GM18909 (cell line): Measurements from ENCODE around the gene TAT.

Experiments
- ATAC-seq: cut with Tn5 transposase; IDR thresholded peaks from one replicate; pipeline ENCODE4 v1.9.1; 2021; ENCODE audit warnings: mild to moderate bottlenecking; ENCODE audit not compliant: unreplicated experiment, poor library complexity

Gene TAT

DNA sequence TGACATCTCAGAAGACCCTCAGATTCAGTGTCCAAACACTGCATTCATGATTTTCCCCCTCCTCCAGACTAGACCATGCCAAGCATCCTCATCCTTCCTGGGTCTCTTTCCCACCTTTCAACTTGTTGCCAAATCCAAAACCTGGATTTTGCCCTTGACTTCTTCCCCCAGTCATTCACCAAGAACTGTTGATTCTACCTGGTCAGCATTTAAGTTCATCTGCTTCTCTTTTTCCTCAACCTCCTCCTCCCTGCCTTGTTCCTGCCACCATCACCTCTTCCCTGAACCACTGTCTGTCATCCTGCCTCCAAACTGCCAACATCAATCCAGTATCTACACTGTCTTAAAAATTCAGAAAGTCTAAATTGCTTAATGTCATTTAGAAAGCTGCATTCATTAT lies 29.7 kb downstream of the TAT start:
- ATAC-seq: no peak

DNA sequence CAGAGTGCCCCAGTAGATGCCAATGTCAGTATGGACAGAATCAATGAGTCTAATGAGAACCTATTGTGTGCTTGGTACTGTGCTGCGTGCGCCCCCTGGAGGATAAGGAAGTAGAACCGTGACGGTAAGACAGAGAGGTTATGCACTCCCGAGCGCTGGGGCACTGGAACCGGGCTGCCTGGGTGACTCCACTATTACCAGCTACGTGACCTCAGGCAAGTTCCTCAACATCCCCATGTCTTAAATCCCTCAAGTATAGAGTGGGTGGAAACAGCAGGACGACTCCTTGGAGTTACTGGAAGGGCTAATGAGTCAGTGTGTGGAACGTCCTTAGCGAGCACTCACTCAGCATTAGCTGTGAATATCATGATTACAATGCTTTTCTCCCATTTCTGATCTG lies 34.5 kb downstream of the TAT start:
- ATAC-seq: peak; percentile 60

DNA sequence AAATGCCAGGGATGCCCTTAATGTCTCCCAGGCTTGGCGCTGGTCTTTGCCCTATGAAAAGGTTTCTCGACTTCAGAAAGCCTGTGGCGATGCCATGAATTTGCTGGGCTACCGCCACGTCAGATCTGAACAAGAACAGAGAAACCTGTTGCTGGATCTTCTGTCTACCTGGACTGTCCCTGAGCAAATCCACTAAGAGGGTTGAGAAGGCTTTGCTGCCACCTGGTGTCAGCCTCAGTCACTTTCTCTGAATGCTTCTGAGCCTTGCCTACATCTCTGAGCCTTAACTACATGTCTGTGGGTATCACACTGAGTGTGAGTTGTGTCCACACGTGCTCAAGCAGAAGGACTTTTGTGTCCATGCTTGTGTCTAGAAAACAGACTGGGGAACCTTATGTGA lies 39.2 kb downstream of the TAT start:
- ATAC-seq: no peak

DNA sequence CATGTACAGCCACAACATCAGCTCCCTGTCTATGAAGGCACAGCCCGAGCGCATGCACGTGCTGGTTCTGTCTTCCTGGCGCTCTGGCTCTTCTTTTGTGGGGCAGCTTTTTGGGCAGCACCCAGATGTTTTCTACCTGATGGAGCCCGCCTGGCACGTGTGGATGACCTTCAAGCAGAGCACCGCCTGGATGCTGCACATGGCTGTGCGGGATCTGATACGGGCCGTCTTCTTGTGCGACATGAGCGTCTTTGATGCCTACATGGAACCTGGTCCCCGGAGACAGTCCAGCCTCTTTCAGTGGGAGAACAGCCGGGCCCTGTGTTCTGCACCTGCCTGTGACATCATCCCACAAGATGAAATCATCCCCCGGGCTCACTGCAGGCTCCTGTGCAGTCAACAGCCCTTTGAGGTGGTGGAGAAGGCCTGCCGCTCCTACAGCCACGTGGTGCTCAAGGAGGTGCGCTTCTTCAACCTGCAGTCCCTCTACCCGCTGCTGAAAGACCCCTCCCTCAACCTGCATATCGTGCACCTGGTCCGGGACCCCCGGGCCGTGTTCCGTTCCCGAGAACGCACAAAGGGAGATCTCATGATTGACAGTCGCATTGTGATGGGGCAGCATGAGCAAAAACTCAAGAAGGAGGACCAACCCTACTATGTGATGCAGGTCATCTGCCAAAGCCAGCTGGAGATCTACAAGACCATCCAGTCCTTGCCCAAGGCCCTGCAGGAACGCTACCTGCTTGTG lies 40.0 kb downstream of the TAT start:
- no peak for ATAC-seq

DNA sequence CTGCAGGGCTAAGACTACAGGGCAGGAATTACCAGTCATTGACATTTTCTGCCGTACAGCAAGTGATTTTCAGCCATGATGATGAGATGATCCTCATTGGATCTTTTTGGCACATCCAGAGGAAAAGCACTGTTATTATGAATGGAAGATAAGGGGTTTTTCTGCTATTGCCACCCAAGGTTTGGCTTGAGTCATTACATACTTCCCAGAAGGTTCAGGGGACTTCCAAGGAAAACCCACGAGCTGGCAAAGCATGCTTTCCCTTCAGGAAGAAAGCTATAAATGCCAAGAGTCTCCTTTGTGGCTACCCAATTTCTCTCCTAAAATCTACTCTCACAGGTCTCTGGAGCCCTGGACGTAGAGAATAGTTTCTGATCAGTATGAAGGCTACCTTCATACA lies 44.5 kb downstream of the TAT start:
- ATAC-seq: no peak

DNA sequence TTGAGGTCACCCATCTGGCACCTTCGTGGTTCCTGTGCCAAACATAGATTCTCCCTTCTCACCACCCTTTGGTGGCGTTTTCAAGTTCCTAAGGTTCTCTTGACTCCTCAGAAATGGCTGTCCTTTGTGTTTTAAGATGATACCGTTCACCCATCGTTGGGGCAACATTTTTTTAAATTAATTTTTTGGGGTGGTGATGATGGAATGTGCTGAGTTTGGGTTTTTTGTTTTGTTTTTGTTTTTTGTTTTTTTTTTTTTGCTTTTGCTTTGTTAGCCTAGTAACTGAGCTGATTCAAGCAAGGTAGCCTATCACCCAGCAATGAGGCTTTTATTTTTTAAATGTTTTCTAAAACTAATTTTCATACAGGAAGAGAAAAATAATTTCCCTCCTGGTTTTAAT lies 48.0 kb downstream of the TAT start:
- ATAC-seq: no peak

DNA sequence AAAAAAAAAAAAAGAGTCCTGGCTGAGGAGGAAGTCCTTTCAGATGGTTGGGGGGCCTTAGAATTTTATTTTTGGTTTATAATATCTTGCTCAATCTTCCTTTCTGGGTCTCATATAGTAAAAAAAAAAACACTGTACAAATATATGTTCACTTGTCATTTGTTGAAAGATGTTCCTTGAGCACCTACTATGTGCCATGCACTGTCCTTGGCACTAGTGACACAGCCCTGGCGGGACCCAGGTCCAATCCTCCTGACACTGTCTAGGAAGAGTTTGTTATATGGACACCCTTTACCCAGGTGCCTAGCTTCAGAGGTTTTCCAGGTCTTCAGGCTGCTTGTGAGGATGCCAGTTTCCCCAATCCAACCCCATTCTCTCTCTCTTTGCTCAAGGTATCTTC lies 48.6 kb downstream of the TAT start:
- ATAC-seq: no peak

DNA sequence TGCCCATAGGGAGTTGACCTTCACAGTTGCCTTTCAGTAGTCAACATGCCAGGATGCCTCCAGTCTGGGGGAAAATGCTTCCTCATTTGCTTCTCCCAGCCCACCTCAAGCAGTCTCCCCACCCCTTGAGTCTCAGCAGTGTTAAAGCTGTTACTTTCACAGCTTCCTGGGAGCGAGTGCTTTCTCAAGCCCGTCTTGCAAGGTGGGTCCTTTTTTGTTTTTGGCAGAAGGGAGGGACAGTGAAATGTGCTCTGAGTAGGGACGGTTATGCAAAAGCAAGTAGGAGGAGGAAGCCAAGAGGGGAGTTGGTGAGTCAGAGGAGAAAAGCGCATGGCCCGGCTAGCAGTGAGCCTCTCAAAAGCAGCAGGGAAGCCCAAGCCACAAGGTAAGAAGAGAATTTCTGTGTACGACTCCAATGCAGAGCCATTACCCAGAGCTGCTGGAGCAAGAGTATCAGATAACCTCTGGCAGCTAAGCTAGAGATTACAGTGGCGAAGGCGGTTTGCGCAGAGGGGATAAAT lies 50.7 kb downstream of the TAT start, which contains the start of gene CHST4:
Gene CHST4 (plus strand): TSS at position 316 of the 521 bp plus-strand sequence. CDS start 10,252 bp downstream, outside the sequence.
- ATAC-seq: no peak

DNA sequence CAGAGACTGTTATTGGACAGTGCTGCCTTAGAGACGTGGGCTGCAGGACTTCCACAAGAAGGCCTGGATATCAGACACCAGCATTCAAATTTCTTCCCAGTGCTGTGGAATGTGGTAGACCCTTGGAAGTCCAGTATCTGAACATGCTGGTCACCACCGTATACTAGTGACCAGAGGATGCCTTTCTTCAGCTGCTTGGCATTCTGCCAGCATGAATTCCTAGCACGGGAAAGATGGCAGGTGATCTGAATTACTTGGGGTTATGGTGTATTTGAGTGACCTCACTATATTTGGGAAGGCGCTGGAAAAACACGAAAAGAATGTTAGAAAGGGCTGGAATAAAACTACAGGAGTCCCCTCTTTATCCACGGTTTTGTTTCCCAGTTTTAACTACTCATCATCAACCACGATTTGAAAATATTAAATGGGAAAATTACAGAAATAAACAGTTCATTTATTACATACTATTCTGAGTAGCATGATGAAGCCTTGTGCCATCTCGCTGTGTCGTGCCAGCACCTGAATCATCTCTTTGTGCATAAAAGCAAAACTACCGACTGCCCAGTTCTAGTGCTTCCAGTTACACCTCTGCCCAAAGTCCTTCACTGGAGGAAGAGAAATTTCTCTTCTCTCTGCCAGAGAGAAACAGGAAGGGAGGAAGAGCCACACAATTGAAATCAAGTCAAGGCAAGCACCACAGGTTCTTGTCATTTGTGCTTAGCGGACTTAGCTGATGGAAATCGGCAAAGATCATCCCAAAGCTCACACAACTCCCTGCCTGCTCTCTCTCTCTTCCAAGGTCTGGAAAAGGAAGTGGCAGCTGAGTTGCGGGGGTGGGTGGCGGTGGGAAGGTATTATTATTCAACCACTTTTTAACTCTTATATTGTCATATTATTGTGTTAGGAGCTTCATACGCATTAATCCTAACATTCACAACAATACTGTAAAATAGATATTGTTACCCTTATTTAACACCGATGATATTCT lies 52.0 kb downstream of the TAT start:
- ATAC-seq: no peak

DNA sequence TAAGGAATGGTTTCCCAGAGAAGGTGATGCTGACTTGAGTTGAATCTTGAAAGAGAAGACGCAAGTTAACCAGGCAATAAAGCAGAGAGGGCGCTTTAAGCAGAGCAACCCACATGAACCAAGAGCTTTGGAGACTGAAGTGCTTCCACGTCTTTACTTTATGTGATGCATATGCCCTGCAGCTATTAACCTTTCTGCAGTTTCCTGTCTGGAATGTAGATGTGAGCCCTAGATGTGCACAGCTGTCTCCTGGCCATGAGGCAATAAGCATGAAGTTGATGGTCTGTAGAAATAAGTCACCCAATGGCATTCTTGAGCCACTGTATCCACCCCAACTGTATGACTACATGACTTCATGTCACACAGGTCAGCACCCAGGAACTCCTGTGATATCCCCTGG lies 56.3 kb downstream of the TAT start:
- no peak for ATAC-seq
